Activated CD4-positive, alpha-beta memory T cell treated with anti-CD3 and anti-CD28 coated beads for 36 hours (primary cell): ENCODE measurements around the gene LDB3. TPM values are rescaled to one million over a fixed set of nuclear protein-coding genes. Genes with fewer than 3 reads are reported as not detected.

ENCODE experiments used
- CTCF ChIA-PET: fragments of 350-600 bp; sonication (Branson Sonifier 250); formaldehyde crosslinking; loops from one replicate; lab custom pipeline; 2021; ENCODE audit warnings: antibody characterized with exemption, inconsistent platforms; lab: Charles Lee
- POLR2A ChIA-PET: fragments of 350-600 bp; sonication (Branson Sonifier 250); formaldehyde crosslinking; loops from one replicate; lab custom pipeline; 2021; ENCODE audit warnings: antibody characterized with exemption; lab: Charles Lee
- DNase-seq: peaks from one replicate; pipeline ENCODE4 v3.0.0-alpha.2; 2020
- H3K27ac Mint-ChIP-seq: one replicate; pipeline ENCODE4 v1.8.0; 2021; ENCODE audit warnings: mixed read lengths
- H3K27me3 Mint-ChIP-seq: one replicate; pipeline ENCODE4 v1.8.0; 2021; ENCODE audit warnings: mixed read lengths
- H3K36me3 Mint-ChIP-seq: one replicate; pipeline ENCODE4 v1.8.0; 2021; ENCODE audit warnings: mixed read lengths
- H3K4me1 Mint-ChIP-seq: one replicate; pipeline ENCODE4 v1.8.0; 2021; ENCODE audit warnings: low read depth, mixed read lengths
- H3K4me3 Mint-ChIP-seq: one replicate; pipeline ENCODE4 v1.8.0; 2021; ENCODE audit warnings: mild to moderate bottlenecking, mixed read lengths
- H3K9me3 Mint-ChIP-seq: one replicate; pipeline ENCODE4 v1.8.0; 2021; ENCODE audit warnings: mixed read lengths
- intact Hi-C: fragments of 100-400 bp; cut with micrococcal nuclease; formaldehyde crosslinking; loops from one replicate; pipeline ENCODE4 v1.15.1; 2023
- total RNA-seq, 2 experiments: library from RNA; stranded (reverse); gene quantifications; one replicate each; pipeline ENCODE4 v1.2.3, GENCODE V29; 2021

The LDB3 gene
- total RNA-seq, 2 experiments from 2014 or later, result 0.12 to 0.43 TPM

DNA sequence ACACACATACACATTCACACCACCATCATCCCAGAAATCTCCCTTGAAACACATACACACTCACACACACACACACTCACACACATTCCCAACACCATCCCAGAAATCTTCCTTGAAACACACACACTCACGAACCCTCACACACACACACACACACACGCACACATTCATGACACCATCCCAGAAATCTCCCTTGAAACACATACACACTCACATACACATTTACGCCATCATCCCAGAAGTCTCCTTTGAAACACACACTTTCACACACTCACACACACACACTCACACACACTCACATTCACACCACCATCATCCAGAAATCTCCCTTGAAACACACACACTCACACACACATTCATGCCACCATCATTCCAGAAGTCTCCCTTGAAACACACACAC lies 14.3 kb upstream of the LDB3 start:
- ChIA-PET POLR2A (no interaction called here), CTCF (no interaction called here)
- Mint-ChIP-seq H3K27ac (no peak overlapping the region), H3K27me3 (no peaks in the 10 kb centered on the region), H3K4me3 (no peak overlapping the region), H3K4me1 (no peaks in the 10 kb centered on the region), H3K9me3 (no peaks in the 10 kb centered on the region), H3K36me3 (no peaks in the 10 kb centered on the region)
- intact Hi-C loops, result no loop called here
- DNase-seq, result no peak

DNA sequence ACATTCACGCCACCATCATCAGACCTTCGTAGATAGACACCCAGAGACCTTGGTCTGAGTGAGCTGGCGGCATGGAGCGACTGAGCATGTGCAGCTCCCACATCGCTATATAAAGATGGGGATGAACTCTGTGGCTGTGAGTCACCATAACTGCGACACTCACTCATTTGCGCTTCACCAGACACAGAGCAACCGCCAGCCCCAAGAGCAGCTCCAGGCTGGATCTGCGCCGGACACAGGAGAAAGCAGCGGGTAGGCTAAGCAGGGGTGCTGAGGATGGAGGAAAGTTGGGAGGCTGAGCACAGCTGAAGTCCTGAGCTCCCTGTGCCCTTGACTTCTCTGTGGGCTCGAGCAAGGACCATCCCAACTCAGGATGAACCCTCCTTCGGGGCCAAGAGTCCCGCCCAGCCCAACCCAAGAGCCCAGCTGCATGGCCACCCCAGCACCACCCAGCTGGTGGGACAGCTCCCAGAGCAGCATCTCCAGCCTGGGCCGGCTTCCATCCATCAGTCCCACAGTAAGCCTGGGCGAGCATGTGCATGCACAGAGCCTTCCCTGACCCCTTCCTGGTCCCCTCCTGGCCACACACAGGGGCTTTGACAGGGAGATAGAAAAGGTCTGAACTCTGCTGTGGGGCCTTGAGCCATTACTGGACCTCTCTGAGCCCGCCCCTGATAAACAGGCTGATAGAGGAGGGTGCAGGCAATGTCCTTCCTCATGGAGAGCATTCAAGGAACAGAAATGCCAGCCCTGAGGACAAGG lies 13.7 kb upstream of the LDB3 start, which contains the start of gene OPN4:
Gene OPN4, plus strand, starts transcription at position 137 of the 762 bp plus-strand sequence. Its CDS starts 237 bp downstream, at position 374.
- intact Hi-C loops, result no loop called here
- H3K27me3 Mint-ChIP-seq, result no peaks in the 10 kb centered on the region
- no peaks in the 10 kb centered on the region for H3K36me3 Mint-ChIP-seq
- H3K9me3 Mint-ChIP-seq, result no peaks in the 10 kb centered on the region
- ChIA-PET POLR2A (no interaction called here), CTCF (no interaction called here)
- no peaks in the 10 kb centered on the region for H3K4me1 Mint-ChIP-seq
- no peak within 1 kb of the TSS for H3K4me3 Mint-ChIP-seq
- no peak for DNase-seq
- H3K27ac Mint-ChIP-seq, result no peak within 1 kb of the TSS

DNA sequence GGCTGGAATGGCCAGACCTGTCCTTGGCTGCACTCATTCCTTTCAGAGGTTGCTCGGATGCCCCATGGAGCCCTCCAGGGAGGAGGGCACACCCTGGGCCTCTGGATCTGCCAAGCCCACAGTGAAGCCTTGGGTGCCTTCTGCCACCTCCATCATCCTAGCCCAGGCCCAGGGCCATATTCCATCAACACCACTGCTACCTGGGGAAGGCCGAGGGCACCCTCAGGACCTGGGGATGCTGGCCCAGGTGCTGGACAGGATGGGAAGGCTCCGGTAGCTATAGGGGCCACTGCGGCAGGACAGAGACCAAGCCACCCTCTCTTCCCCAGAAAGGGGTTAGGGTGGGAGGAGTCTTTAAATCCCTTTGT lies 13.2 kb upstream of the LDB3 start:
- Mint-ChIP-seq H3K4me1 (no peaks in the 10 kb centered on the region), H3K4me3 (no peak overlapping the region), H3K9me3 (no peaks in the 10 kb centered on the region), H3K27ac (no peak overlapping the region), H3K36me3 (no peaks in the 10 kb centered on the region), H3K27me3 (no peaks in the 10 kb centered on the region)
- no peak for DNase-seq
- CTCF ChIA-PET, result no interaction called here
- POLR2A ChIA-PET, result no interaction called here
- intact Hi-C loops, result no loop called here

DNA sequence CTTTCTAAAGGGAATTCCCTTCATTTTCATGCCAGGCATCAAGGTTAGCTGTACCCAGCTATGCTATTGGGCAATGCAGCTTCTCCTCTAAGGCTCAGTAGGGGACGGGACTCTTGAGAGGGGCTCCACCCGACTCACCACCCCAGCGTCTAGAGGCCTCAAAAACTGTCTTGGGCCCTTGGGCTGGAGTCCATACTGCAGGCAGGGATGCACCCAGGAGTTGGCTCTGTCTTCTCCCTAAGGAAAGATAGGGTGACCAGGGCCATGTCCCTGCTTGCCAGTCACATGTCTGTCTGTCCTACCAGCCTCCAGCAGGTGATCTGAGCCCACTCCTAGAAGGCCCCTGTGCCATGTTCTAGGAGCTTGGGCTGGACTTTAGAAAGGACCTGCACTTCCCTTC lies 12.7 kb upstream of the LDB3 start:
- CTCF ChIA-PET, result no interaction called here
- no peak for DNase-seq
- Mint-ChIP-seq H3K4me1 (no peaks in the 10 kb centered on the region), H3K36me3 (no peaks in the 10 kb centered on the region), H3K27me3 (no peaks in the 10 kb centered on the region), H3K27ac (no peak overlapping the region), H3K9me3 (no peaks in the 10 kb centered on the region), H3K4me3 (no peak overlapping the region)
- POLR2A ChIA-PET, result no interaction called here
- intact Hi-C loops, result no loop called here

DNA sequence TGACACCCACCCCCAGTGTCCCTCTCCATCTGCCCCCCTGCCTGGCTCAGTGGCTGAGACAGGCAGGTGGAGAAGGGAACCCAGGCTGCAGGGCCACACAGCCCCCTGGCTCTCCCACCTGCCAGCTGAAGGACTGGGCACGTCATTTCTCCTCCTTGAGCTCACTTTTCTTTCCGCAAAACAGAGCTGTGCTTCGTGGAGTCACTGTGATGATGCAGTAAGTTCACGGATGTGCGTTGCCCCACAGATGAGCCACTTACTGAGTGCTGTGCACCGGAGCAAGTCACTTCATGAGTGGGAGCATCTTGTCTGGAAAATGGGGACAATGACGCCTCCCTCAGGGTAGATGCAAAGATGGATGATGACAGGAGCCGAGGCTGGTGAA lies 11.3 kb upstream of the LDB3 start:
- Mint-ChIP-seq H3K9me3 (no peaks in the 10 kb centered on the region), H3K36me3 (no peaks in the 10 kb centered on the region), H3K27ac (no peak overlapping the region), H3K4me3 (no peak overlapping the region), H3K4me1 (no peaks in the 10 kb centered on the region), H3K27me3 (no peaks in the 10 kb centered on the region)
- ChIA-PET CTCF (no interaction called here), POLR2A (no interaction called here)
- intact Hi-C loops, result no loop called here
- no peak for DNase-seq

DNA sequence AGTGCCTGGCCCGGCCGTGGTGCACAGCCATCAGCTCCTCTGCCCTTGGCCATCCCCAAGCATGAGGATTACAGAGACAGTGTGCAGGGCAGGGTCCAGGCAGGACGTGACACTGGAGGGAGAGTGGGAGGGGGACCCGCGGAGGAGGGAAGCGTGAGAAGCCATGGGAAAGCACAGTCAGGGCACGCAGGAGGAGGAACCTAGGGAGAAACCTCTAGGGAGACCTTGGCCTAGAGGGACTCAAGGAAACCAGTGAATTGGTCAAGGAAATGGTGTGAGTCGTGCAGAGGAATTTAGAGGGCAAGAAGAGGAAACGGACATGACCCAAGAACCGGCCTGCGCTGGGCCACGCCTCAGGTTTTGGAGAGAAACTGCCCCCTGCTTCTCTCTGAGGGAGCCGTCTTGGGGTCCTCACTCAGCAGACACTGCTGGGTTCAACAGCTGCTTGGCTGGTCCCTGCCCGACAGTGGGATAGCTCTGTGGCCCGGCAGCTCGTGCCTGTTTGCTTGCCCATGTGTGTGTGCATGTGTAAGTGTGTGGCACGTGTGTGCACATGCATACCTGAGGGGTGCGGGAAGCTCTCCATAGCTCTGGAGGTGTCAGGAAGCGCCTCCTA lies 10.8 kb upstream of the LDB3 start:
- Mint-ChIP-seq H3K4me3 (no peak overlapping the region), H3K27ac (no peak overlapping the region), H3K4me1 (no peaks in the 10 kb centered on the region), H3K9me3 (no peaks in the 10 kb centered on the region), H3K27me3 (no peaks in the 10 kb centered on the region), H3K36me3 (no peaks in the 10 kb centered on the region)
- CTCF ChIA-PET, result no interaction called here
- POLR2A ChIA-PET, result no interaction called here
- intact Hi-C loops, result no loop called here
- DNase-seq, result no peak

DNA sequence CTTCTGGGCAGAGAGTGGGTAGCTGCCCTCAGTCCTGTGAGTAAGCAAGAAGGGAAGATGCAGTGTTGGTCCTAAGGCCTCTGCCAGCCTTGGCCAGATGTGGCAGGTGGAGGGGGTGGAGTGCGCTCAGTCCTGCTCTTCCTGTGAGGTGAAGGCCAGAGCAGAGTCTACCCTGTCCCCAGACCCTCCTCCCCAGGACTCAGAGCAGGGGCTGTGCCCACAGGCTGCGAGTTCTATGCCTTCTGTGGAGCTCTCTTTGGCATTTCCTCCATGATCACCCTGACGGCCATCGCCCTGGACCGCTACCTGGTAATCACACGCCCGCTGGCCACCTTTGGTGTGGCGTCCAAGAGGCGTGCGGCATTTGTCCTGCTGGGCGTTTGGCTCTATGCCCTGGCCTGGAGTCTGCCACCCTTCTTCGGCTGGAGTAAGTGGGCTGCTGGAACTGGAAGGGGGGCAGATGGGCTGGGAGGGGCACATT lies 10.0 kb upstream of the LDB3 start:
- ChIA-PET CTCF (no interaction called here), POLR2A (no interaction called here)
- Mint-ChIP-seq H3K36me3 (no peaks in the 10 kb centered on the region), H3K9me3 (no peaks in the 10 kb centered on the region), H3K27ac (no peak overlapping the region), H3K27me3 (no peaks in the 10 kb centered on the region), H3K4me3 (no peak overlapping the region), H3K4me1 (no peaks in the 10 kb centered on the region)
- DNase-seq, result no peak
- intact Hi-C loops, result no loop called here

DNA sequence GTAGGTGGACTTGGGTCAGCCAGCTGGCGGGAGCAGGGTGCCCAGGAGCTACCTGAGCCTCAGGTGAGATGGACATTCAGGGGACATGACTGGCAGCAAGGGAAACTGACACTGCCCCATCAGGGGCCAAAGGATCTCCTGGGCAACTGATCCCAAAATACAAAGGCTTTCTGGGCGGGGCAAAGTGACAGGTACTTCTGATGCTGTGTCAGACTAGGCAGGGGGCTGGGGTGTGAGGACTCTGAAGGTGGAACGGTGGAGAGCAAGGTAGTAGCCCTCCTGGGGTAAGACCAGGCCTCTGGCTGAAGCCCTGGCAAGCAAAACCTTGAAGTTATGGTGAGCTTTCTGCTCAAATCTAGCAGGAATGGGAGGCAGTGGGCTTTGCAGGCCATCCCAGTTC lies 9.6 kb upstream of the LDB3 start:
- DNase-seq, result no peak
- ChIA-PET CTCF (no interaction called here), POLR2A (no interaction called here)
- Mint-ChIP-seq H3K4me3 (no peak overlapping the region), H3K4me1 (no peaks in the 10 kb centered on the region), H3K9me3 (no peaks in the 10 kb centered on the region), H3K27ac (no peak overlapping the region), H3K27me3 (no peaks in the 10 kb centered on the region), H3K36me3 (no peaks in the 10 kb centered on the region)
- intact Hi-C loops, result no loop called here

DNA sequence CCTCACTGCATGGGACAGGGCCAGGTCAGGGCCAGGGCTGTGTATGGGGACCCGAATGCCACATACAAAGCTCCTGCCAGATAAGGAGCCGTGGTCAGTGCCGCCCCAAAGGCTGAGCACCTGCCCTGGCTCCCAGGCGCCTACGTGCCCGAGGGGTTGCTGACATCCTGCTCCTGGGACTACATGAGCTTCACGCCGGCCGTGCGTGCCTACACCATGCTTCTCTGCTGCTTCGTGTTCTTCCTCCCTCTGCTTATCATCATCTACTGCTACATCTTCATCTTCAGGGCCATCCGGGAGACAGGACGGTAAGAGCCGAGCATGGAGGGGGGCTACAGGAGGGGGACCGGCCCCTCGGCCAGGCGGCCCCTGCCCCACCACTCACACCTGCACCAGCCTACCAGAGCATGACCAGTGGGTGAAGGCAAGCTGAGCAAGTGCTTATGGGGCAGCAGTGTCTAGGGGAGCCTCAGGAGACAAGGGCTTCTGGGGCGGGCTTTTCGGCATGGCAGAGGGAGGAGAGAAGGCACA lies 9.1 kb upstream of the LDB3 start:
- intact Hi-C loops, result no loop called here
- no peaks in the 10 kb centered on the region for H3K36me3 Mint-ChIP-seq
- no peak overlapping the region for H3K27ac Mint-ChIP-seq
- no peak overlapping the region for H3K4me3 Mint-ChIP-seq
- CTCF ChIA-PET, result no interaction called here
- H3K4me1 Mint-ChIP-seq, result no peaks in the 10 kb centered on the region
- no peaks in the 10 kb centered on the region for H3K9me3 Mint-ChIP-seq
- H3K27me3 Mint-ChIP-seq, result no peaks in the 10 kb centered on the region
- no peak for DNase-seq
- POLR2A ChIA-PET, result no interaction called here

DNA sequence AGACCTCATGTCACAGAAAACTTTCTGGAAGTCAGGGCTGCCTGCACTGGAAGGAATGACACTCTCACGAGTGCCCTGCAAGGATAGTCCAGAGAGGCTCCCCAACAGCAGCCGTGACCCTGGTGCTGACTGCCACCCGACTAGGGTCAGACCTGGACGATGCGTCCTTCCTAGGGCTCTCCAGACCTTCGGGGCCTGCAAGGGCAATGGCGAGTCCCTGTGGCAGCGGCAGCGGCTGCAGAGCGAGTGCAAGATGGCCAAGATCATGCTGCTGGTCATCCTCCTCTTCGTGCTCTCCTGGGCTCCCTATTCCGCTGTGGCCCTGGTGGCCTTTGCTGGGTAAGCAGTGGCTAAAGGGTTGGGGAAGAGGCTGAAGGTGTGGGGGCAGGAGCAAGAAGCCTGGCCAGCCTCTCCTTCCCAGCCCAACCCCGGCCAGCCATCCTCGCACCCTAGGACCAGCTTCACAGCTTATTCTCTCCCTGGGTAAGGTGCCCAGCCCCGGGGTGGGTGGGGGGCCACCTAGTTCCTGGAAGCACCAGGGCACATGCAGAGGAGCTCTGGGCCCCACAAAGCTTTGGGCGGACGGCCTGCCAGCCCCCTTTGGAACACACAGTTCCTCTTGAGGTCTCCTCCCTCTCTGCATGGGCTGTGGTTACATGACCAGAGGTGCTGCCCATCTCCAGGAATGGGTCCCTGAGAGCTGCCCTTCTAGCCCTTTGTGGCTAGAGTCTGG lies 8.4 kb upstream of the LDB3 start:
- ChIA-PET POLR2A (no interaction called here), CTCF (no interaction called here)
- no peaks in the 10 kb centered on the region for H3K36me3 Mint-ChIP-seq
- no peak for DNase-seq
- H3K27me3 Mint-ChIP-seq, result no peaks in the 10 kb centered on the region
- H3K4me3 Mint-ChIP-seq, result no peak overlapping the region
- H3K4me1 Mint-ChIP-seq, result no peaks in the 10 kb centered on the region
- H3K9me3 Mint-ChIP-seq, result no peaks in the 10 kb centered on the region
- H3K27ac Mint-ChIP-seq, result no peak overlapping the region
- intact Hi-C loops, result no loop called here

DNA sequence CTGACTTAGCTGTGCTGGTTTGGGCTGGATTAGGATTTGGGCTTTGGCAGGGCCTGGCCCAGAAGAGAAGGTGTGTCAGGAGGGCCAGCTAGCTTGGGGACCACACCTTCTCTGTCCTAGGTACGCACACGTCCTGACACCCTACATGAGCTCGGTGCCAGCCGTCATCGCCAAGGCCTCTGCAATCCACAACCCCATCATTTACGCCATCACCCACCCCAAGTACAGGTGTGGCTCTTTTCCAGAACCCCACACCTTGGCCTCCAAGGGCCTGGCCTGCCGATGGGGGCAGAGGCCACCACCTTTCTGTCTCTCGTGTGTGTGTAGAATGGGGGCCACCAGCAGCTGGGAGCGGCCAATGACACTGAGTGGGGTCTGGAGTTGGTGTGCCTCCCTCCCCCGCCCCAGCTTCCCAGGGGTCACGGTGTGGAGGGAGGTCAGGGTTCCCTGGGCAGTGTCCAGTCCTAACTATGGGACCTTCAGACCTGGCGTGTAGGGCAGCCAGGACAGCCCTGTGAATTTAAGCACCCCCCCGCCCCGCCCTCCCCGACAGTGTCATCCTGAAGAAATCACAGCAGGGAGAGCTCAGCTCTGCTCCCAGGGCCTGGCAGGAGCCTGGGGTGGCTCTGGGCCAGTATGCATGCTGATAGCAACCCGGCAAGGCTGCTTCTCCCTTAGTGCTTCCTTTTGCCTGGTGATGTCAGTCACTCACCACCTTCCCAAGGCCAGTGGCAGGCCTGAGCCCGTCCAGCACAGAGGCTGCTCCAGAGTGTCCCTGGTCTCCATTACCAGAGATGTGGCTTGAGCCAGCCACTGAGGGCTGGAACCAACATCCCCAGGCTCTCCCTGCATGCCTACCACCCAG lies 6.9 kb upstream of the LDB3 start:
- DNase-seq, result no peak
- Mint-ChIP-seq H3K4me3 (no peak overlapping the region), H3K27me3 (no peaks in the 10 kb centered on the region), H3K27ac (no peak overlapping the region), H3K4me1 (no peaks in the 10 kb centered on the region), H3K9me3 (no peaks in the 10 kb centered on the region), H3K36me3 (no peaks in the 10 kb centered on the region)
- POLR2A ChIA-PET, result no interaction called here
- intact Hi-C loops, result no loop called here
- CTCF ChIA-PET, result interaction anchor here (0.7 kb wide), 1 partner anchor 33 kb away, joined by 3 read pairs; no protein-coding TSS in a partner anchor
